GM23338 (cell line): ENCODE results near the gene RNF43. TPM values are rescaled to one million over a fixed set of nuclear protein-coding genes. Genes with fewer than 3 reads are reported as not detected.

Experiments
- ATAC-seq: fragments of 200-7000 bp; cut with Tn5 transposase; 3 replicates; pipeline ENCODE4 v1.9.1; 2020
- DNase-seq: peaks from one replicate; pipeline ENCODE4 v3.0.0-alpha.2; 2015; ENCODE audit warnings: low spot score
- H2AFZ ChIP-seq: fragments of 200-600 bp; sonication (generic); 2 replicates; pipeline ENCODE4 v1.8.0; 2016; ENCODE audit warnings: antibody characterized with exemption, mild to moderate bottlenecking, moderate library complexity
- H3F3A ChIP-seq: fragments of 200-600 bp; sonication (generic); replicated peaks from 2 replicates; pipeline ENCODE4 v1.8.0; 2017; ENCODE audit warnings: antibody characterized with exemption, mixed run types, low read depth
- H3K27ac ChIP-seq: fragments of 200-600 bp; sonication (generic); 2 replicates; pipeline ENCODE4 v1.6.1; 2016; ENCODE audit warnings: low read depth
- H3K27me3 ChIP-seq: fragments of 200-600 bp; sonication (generic); 2 replicates; pipeline ENCODE4 v1.8.0; 2016; ENCODE audit warnings: mild to moderate bottlenecking, mixed run types, moderate library complexity; ENCODE audit not compliant: insufficient read depth
- H3K36me3 ChIP-seq: fragments of 200-600 bp; sonication (generic); 2 replicates; pipeline ENCODE4 v1.8.0; 2016; ENCODE audit warnings: mild to moderate bottlenecking; ENCODE audit not compliant: insufficient read depth
- H3K4me1 ChIP-seq: fragments of 200-600 bp; sonication (generic); 2 replicates; pipeline ENCODE4 v1.8.0; 2016; ENCODE audit warnings: mild to moderate bottlenecking, moderate library complexity; ENCODE audit not compliant: insufficient read depth
- H3K4me2 ChIP-seq: fragments of 200-600 bp; sonication (generic); 2 replicates; pipeline ENCODE4 v1.7.1; 2017; ENCODE audit warnings: mixed run types
- H3K4me3 ChIP-seq: fragments of 200-600 bp; sonication (generic); 2 replicates; pipeline ENCODE4 v1.6.1; 2016; ENCODE audit warnings: mixed run types
- H3K79me2 ChIP-seq: fragments of 200-600 bp; sonication (generic); replicated peaks from 2 replicates; pipeline ENCODE4 v1.8.0; 2017; ENCODE audit warnings: mild to moderate bottlenecking; ENCODE audit not compliant: insufficient read depth
- H3K9me2 ChIP-seq: fragments of 200-600 bp; sonication (generic); 2 replicates; pipeline ENCODE4 v1.8.0; 2017; ENCODE audit not compliant: insufficient read depth
- H4K20me1 ChIP-seq: fragments of 200-600 bp; sonication (generic); replicated peaks from 2 replicates; pipeline ENCODE4 v1.8.0; 2017; ENCODE audit warnings: mild to moderate bottlenecking; ENCODE audit not compliant: insufficient read depth
- H3K27ac Mint-ChIP-seq: 2 replicates; pipeline ENCODE4 v1.8.0; 2020; ENCODE audit warnings: inconsistent platforms, mild to moderate bottlenecking, moderate library complexity, mixed read lengths
- H3K27me3 Mint-ChIP-seq: 3 replicates; pipeline ENCODE4 v1.8.0; 2022; ENCODE audit warnings: low read depth, mild to moderate bottlenecking, moderate library complexity, mixed read lengths, inconsistent platforms; ENCODE audit not compliant: insufficient read depth, poor library complexity
- H3K36me3 Mint-ChIP-seq: 3 replicates; pipeline ENCODE4 v1.8.0; 2021; ENCODE audit warnings: low read depth, mild to moderate bottlenecking, inconsistent platforms, moderate library complexity, mixed read lengths
- H3K4me1 Mint-ChIP-seq: 3 replicates; pipeline ENCODE4 v1.8.0; 2020; ENCODE audit warnings: mild to moderate bottlenecking, inconsistent platforms, mixed read lengths
- H3K4me3 Mint-ChIP-seq: 3 replicates; pipeline ENCODE4 v1.8.0; 2021; ENCODE audit warnings: moderate library complexity, mild to moderate bottlenecking, inconsistent platforms, mixed read lengths
- H3K9me3 Mint-ChIP-seq: 3 replicates; pipeline ENCODE4 v1.8.0; 2020; ENCODE audit warnings: moderate library complexity, mild to moderate bottlenecking, inconsistent platforms, mixed read lengths
- CREB1 ChIP-seq: fragments of 250-450 bp; sonication (Bioruptor Pico); IDR thresholded peaks from 2 replicates; pipeline ENCODE4 v1.5.0; 2020; ENCODE audit warnings: low read depth, mild to moderate bottlenecking, moderate library complexity
- CTCF ChIP-seq, 2 experiments: fragments of 200-600 bp in 1 of 2; sonication (generic) in 1 of 2; conservative IDR thresholded peaks; 2 replicates each; pipeline versions ENCODE4 v1.5.1 to v1.6.1; 2016 to 2017; ENCODE audit warnings: antibody characterized with exemption in 2 of 2, low read depth in 2 of 2, mild to moderate bottlenecking in 2 of 2, moderate library complexity in 1 of 2
- EZH2 ChIP-seq: fragments of 200-600 bp; sonication (generic); IDR thresholded peaks from one replicate; pipeline ENCODE4 v1.8.0; 2017; ENCODE audit warnings: antibody characterized with exemption, mild to moderate bottlenecking, low read depth; ENCODE audit not compliant: unreplicated experiment
- EZH2phosphoT487 ChIP-seq: fragments of 200-600 bp; sonication (generic); IDR thresholded peaks from one replicate; pipeline ENCODE4 v1.8.1; 2018; ENCODE audit warnings: antibody characterized with exemption; ENCODE audit not compliant: unreplicated experiment
- JUNB ChIP-seq: IDR thresholded peaks from one replicate; pipeline ENCODE4 v1.6.1; 2016; ENCODE audit warnings: antibody characterized with exemption; ENCODE audit not compliant: unreplicated experiment
- NANOG ChIP-seq: IDR thresholded peaks from 2 replicates; pipeline ENCODE4 v1.6.1; 2016; ENCODE audit warnings: antibody characterized with exemption, borderline replicate concordance
- POLR2AphosphoS5 ChIP-seq: IDR thresholded peaks from 2 replicates; pipeline ENCODE4 v1.6.1; 2016; ENCODE audit warnings: antibody characterized with exemption, low read depth
- STAT1 ChIP-seq: IDR thresholded peaks from one replicate; pipeline ENCODE4 v1.6.1; 2016; ENCODE audit warnings: antibody characterized with exemption; ENCODE audit not compliant: unreplicated experiment
- ZNF114 ChIP-seq: fragments of 250-450 bp; sonication (Bioruptor Pico); IDR thresholded peaks from 2 replicates; pipeline ENCODE4 v1.5.0; 2020; ENCODE audit warnings: mild to moderate bottlenecking, moderate library complexity
- ZNF331 ChIP-seq: fragments of 250-450 bp; sonication (Bioruptor Pico); IDR thresholded peaks from 2 replicates; pipeline ENCODE4 v1.5.0; 2020; ENCODE audit warnings: low read depth, mild to moderate bottlenecking, moderate library complexity
- ZNF462 ChIP-seq: fragments of 250-450 bp; sonication (Bioruptor Pico); IDR thresholded peaks from 2 replicates; pipeline ENCODE4 v1.5.0; 2020; ENCODE audit warnings: mild to moderate bottlenecking, moderate library complexity
- polyA plus RNA-seq: library from polyadenylated mRNA; unstranded; fragments of >200 nt; fragmentation: Nextera tagmentation; extraction: Ambion mirVana; gene quantifications from 2 replicates; pipeline ENCODE4 v1.2.1, GENCODE V29; 2016
- total RNA-seq: library from RNA; depleted of rRNA; stranded (reverse); fragments of >200 nt; shearing (Covaris generic); gene quantifications from 2 replicates; pipeline ENCODE4 v1.2.3, GENCODE V29; 2014
- TF ChIP-seq, protein P1 (sequence below): IDR thresholded peaks from 2 replicates; pipeline ENCODE4 v1.6.1; 2016; ENCODE audit warnings: antibody characterized with exemption
- TF ChIP-seq, protein P2 (sequence below): IDR thresholded peaks from one replicate; pipeline ENCODE4 v1.6.1; 2018; ENCODE audit warnings: antibody characterized with exemption; ENCODE audit not compliant: unreplicated experiment

RNF43 gene
- total and polyA plus RNA-seq, 2 experiments from 2014 or later = 0.58 to 2.2 TPM

- 0 out of 2 replicates have a peak overlapping the region, but pooled peaks have one; percentile 3 for H3K4me2 ChIP-seq
- TF ChIP-seq EZH2phosphoT487 = no peak
- TF ChIP-seq ZNF114 (CRISPR knock-in tag) = no peak
- no peak for TF ChIP-seq STAT1
- no peak for TF ChIP-seq EZH2
- no peak for TF ChIP-seq ZNF331 (CRISPR knock-in tag)
- TF ChIP-seq NANOG = no peak
- TF ChIP-seq, protein P1, sequence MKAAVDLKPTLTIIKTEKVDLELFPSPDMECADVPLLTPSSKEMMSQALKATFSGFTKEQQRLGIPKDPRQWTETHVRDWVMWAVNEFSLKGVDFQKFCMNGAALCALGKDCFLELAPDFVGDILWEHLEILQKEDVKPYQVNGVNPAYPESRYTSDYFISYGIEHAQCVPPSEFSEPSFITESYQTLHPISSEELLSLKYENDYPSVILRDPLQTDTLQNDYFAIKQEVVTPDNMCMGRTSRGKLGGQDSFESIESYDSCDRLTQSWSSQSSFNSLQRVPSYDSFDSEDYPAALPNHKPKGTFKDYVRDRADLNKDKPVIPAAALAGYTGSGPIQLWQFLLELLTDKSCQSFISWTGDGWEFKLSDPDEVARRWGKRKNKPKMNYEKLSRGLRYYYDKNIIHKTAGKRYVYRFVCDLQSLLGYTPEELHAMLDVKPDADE = no peak
- no peak for TF ChIP-seq POLR2AphosphoS5
- TF ChIP-seq, protein P2, sequence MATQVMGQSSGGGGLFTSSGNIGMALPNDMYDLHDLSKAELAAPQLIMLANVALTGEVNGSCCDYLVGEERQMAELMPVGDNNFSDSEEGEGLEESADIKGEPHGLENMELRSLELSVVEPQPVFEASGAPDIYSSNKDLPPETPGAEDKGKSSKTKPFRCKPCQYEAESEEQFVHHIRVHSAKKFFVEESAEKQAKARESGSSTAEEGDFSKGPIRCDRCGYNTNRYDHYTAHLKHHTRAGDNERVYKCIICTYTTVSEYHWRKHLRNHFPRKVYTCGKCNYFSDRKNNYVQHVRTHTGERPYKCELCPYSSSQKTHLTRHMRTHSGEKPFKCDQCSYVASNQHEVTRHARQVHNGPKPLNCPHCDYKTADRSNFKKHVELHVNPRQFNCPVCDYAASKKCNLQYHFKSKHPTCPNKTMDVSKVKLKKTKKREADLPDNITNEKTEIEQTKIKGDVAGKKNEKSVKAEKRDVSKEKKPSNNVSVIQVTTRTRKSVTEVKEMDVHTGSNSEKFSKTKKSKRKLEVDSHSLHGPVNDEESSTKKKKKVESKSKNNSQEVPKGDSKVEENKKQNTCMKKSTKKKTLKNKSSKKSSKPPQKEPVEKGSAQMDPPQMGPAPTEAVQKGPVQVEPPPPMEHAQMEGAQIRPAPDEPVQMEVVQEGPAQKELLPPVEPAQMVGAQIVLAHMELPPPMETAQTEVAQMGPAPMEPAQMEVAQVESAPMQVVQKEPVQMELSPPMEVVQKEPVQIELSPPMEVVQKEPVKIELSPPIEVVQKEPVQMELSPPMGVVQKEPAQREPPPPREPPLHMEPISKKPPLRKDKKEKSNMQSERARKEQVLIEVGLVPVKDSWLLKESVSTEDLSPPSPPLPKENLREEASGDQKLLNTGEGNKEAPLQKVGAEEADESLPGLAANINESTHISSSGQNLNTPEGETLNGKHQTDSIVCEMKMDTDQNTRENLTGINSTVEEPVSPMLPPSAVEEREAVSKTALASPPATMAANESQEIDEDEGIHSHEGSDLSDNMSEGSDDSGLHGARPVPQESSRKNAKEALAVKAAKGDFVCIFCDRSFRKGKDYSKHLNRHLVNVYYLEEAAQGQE = no peak
- no peak for TF ChIP-seq ZNF462
- no peak for TF ChIP-seq CTCF (conservative IDR thresholded peaks at IDR 0.05; ENCODE audit: low read depth in 2 of 2)
- no peak for TF ChIP-seq JUNB
- TF ChIP-seq CREB1 (CRISPR knock-in tag) = no peak
- H3K36me3 ChIP-seq = no peaks in the 10 kb centered on the region
- H4K20me1 ChIP-seq = no peaks in the 10 kb centered on the region
- H2AFZ ChIP-seq = no peak overlapping the region
- Mint-ChIP-seq H3K36me3 (no peaks in the 10 kb centered on the region), H3K27me3 (peaks cover 6% of the 10 kb centered on the region), H3K4me3 (peak overlapping the region; percentile 9; the same call in 1 of the 3 replicates), H3K27ac (no peak overlapping the region), H3K9me3 (no peaks in the 10 kb centered on the region), H3K4me1 (peaks cover 35% of the 10 kb centered on the region)
- no peak overlapping the region for H3K4me3 ChIP-seq
- no peaks in the 10 kb centered on the region for H3K9me2 ChIP-seq
- ATAC-seq (peak; percentile 42), DNase-seq (peak; percentile 46)
- H3F3A ChIP-seq = no peaks in the 10 kb centered on the region
- no peaks in the 10 kb centered on the region for H3K27me3 ChIP-seq
- no peak overlapping the region for H3K27ac ChIP-seq
- H3K79me2 ChIP-seq = no peaks in the 10 kb centered on the region
- peaks cover 21% of the 10 kb centered on the region for H3K4me1 ChIP-seq
Observed at GRCh38 chr17:58377093-58377601, 40.2 kb downstream of the RNF43 start.
